C4-2B (cell line): ENCODE results near the gene KCTD13.

Experiments used
- CTCF ChIP-seq: fragments of 450-650 bp; conservative IDR thresholded peaks from 2 replicates; pipeline ENCODE4 v1.5.1; 2017; ENCODE audit warnings: mild to moderate bottlenecking
- ZFX ChIP-seq: fragments of 450-650 bp; IDR thresholded peaks from 2 replicates; pipeline ENCODE4 v1.6.1; 2017

- no peak for TF ChIP-seq CTCF
- no peak for TF ChIP-seq ZFX
These were observed 14.4 kb downstream of the KCTD13 start for GRCh38 chr16:29911676-29912010.
